Glomerular visceral epithelial cell (primary cell): Measurements from ENCODE around the gene TADA1.
"Not testable (repeated sequence)": the region's sequence is repeated elsewhere in the genome, so short reads cannot be mapped to it uniquely, and the experiment has no call there.

ENCODE experiments used
- DNase-seq: peaks from one replicate; pipeline ENCODE4 v3.0.0-alpha.2; 2016; ENCODE audit errors: extremely low spot score

Gene TADA1

GRCh38 chr1:166889776-166890175 is 13.7 kb upstream of the TADA1 start:
- no peak for DNase-seq

GRCh38 chr1:166888373-166889111 is 12.5 kb upstream of the TADA1 start:
- no peak for DNase-seq

- DNase-seq, result no peak
These were observed 8.9 kb upstream of the TADA1 start for GRCh38 chr1:166884971-166885370.

- peak; percentile 32 for DNase-seq
These were observed 8.1 kb upstream of the TADA1 start for GRCh38 chr1:166884040-166884642.

GRCh38 chr1:166882893-166883292 is 6.8 kb upstream of the TADA1 start:
- no peak for DNase-seq

- DNase-seq, result not testable (repeated sequence)
These were observed 2.3 kb upstream of the TADA1 start for GRCh38 chr1:166878173-166878917.

GRCh38 chr1:166876540-166876838 is 425 bp upstream of the TADA1 start:
- DNase-seq, result no peak

GRCh38 chr1:166875302-166875733 is 746 bp downstream of the TADA1 start:
- DNase-seq, result no peak

- no peak for DNase-seq
These were observed 1.6 kb downstream of the TADA1 start for GRCh38 chr1:166874464-166874863.

- DNase-seq, result no peak
These were observed 5.5 kb downstream of the TADA1 start for GRCh38 chr1:166870584-166870983.

GRCh38 chr1:166869318-166870099 is 6.6 kb downstream of the TADA1 start:
- no peak for DNase-seq

- DNase-seq, result no peak
These were observed 7.4 kb downstream of the TADA1 start for GRCh38 chr1:166868639-166869038.

GRCh38 chr1:166865926-166866325 is 10.1 kb downstream of the TADA1 start:
- no peak for DNase-seq

- DNase-seq, result no peak
These were observed 16.5 kb downstream of the TADA1 start for GRCh38 chr1:166859597-166859996.

GRCh38 chr1:166858726-166859419 is 17.2 kb downstream of the TADA1 start:
- no peak for DNase-seq

GRCh38 chr1:166857995-166858394 is 18.1 kb downstream of the TADA1 start:
- DNase-seq, result no peak

GRCh38 chr1:166855558-166855957 is 20.5 kb downstream of the TADA1 start:
- no peak for DNase-seq

GRCh38 chr1:166852918-166853317 is 23.1 kb downstream of the TADA1 start:
- no peak for DNase-seq

- no peak for DNase-seq
These were observed 26.9 kb downstream of the TADA1 start for GRCh38 chr1:166849135-166849534.

GRCh38 chr1:166848193-166848592 is 27.9 kb downstream of the TADA1 start:
- no peak for DNase-seq

- DNase-seq, result no peak
These were observed 31.3 kb downstream of the TADA1 start for GRCh38 chr1:166844791-166845190.
